Measurements from ENCODE around the gene NCOA5.

The NCOA5 gene

GRCh38 chr20:46030284-46031013 is 59.3 kb downstream of the NCOA5 start:
- no peak for TF ChIP-seq CTCF (IDR thresholded peaks at IDR 0.05; ENCODE audit: borderline replicate concordance, insufficient read depth, low read depth, low read length)
- no peak overlapping the region for H3K4me3 ChIP-seq (ENCODE audit: low read depth, low read length)

DNA sequence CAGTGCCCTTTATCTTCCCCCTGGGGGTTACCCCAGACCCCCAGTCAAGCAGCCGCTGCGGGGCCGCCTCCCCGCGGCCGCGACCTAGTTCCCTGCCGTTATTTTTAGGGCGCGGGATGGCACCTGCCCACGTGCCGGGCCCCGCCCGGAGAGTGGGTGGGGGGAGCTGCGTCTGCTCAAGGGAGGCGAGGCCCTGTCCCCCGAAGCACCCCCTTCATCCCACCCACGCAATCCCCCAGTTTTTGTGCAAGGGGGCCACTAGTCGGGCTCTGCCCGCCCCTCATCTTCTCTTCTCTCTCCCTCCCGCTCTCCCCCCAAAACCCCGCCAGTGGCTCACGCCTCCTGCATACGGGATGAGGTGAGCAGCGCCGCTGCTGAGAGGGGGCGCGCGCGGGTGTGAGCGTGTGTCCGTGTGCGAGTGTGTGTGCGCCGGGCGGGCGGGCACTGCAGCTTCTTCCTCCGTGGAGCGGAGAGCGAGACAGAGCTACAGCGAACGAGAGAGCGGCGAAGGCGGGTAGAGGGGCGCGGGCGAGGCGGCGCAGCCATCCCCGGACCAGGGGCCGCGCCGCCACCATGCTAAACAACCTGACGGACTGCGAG is 60.9 kb downstream of the NCOA5 start, which contains the start of gene SLC12A5:
SLC12A5 (plus strand) TSS at position 444 of the 600 bp plus-strand sequence; CDS start at position 574, 130 bp downstream.
- H3K4me3 ChIP-seq (ENCODE audit: low read depth, low read length), result no peak within 1 kb of the TSS
- TF ChIP-seq CTCF (IDR thresholded peaks at IDR 0.05; ENCODE audit: borderline replicate concordance, insufficient read depth, low read depth, low read length), result no peak

- TF ChIP-seq CTCF (IDR thresholded peaks at IDR 0.05; ENCODE audit: borderline replicate concordance, insufficient read depth, low read depth, low read length), result no peak
- no peak overlapping the region for H3K4me3 ChIP-seq (ENCODE audit: low read depth, low read length)
Observed at GRCh38 chr20:46028110-46028509, 61.7 kb downstream of the NCOA5 start.

GRCh38 chr20:46027245-46027853 is 62.4 kb downstream of the NCOA5 start:
- H3K4me3 ChIP-seq (ENCODE audit: low read depth, low read length), result no peak overlapping the region
- TF ChIP-seq CTCF (IDR thresholded peaks at IDR 0.05; ENCODE audit: borderline replicate concordance, insufficient read depth, low read depth, low read length), result no peak

- no peak for TF ChIP-seq CTCF (IDR thresholded peaks at IDR 0.05; ENCODE audit: borderline replicate concordance, insufficient read depth, low read depth, low read length)
- no peak overlapping the region for H3K4me3 ChIP-seq (ENCODE audit: low read depth, low read length)
Observed at GRCh38 chr20:46025376-46025783, 64.4 kb downstream of the NCOA5 start.

- TF ChIP-seq CTCF (IDR thresholded peaks at IDR 0.05; ENCODE audit: borderline replicate concordance, insufficient read depth, low read depth, low read length), result no peak
- no peak overlapping the region for H3K4me3 ChIP-seq (ENCODE audit: low read depth, low read length)
Observed at GRCh38 chr20:46023999-46024398, 65.8 kb downstream of the NCOA5 start.
